PC-3 (cell line): ENCODE measurements around the gene C11orf24. TPM values are rescaled to one million over a fixed set of nuclear protein-coding genes. Genes with fewer than 3 reads are reported as not detected.
A peak's percentile ranks its signal among the peaks of the same experiment; 100 is the strongest.

ENCODE experiments used
- ATAC-seq: fragments of 200-7000 bp; cut with Tn5 transposase; 2 replicates; pipeline ENCODE4 v1.9.1; 2020; ENCODE audit warnings: mild to moderate bottlenecking, moderate library complexity
- BruUV-seq: library from RNA; stranded (reverse); fragments of 400-500 nt; replicated peaks from 2 replicates; lab custom pipeline; 2021; lab: Mats Ljungman, UMichigan
- CTCF ChIA-PET: fragments of 300-600 bp; sonication (Branson Sonifier 250); formaldehyde crosslinking; loops from one replicate; lab custom pipeline; 2022; ENCODE audit warnings: antibody characterized with exemption; lab: Charles Lee
- POLR2A ChIA-PET: fragments of 300-600 bp; sonication (Branson Sonifier 250); formaldehyde crosslinking; loops from one replicate; lab custom pipeline; 2022; ENCODE audit warnings: antibody characterized with exemption; ENCODE audit not compliant: unreplicated experiment; lab: Charles Lee
- DNase-seq: peaks from one replicate; pipeline ENCODE4 v3.0.0-alpha.2; 2015
- H2AFZ ChIP-seq: fragments of 300-600 bp; sonication (generic); 2 replicates; pipeline ENCODE4 v1.6.0; 2016; ENCODE audit warnings: antibody characterized with exemption, low read length
- H3F3A ChIP-seq: fragments of 300-600 bp; sonication (generic); one replicate; pipeline ENCODE4 v1.6.0; 2017; ENCODE audit warnings: antibody characterized with exemption, low read length, control low read depth, mild to moderate bottlenecking; ENCODE audit not compliant: unreplicated experiment
- H3K27ac ChIP-seq: fragments of 300-600 bp; sonication (generic); 2 replicates; pipeline ENCODE4 v1.5.1; 2016; ENCODE audit warnings: mild to moderate bottlenecking, low read length
- H3K27me3 ChIP-seq: fragments of 300-600 bp; sonication (generic); 2 replicates; pipeline ENCODE4 v1.6.1; 2016; ENCODE audit warnings: low read length, mixed read lengths
- H3K36me3 ChIP-seq: fragments of 300-600 bp; sonication (generic); 2 replicates; pipeline ENCODE4 v1.6.1; 2016; ENCODE audit warnings: low read depth, mixed run types, low read length, mixed read lengths
- H3K4me1 ChIP-seq: fragments of 300-600 bp; sonication (generic); 2 replicates; pipeline ENCODE4 v1.5.1; 2016; ENCODE audit warnings: low read length; ENCODE audit not compliant: insufficient read depth
- H3K4me2 ChIP-seq: fragments of 300-600 bp; sonication (generic); 2 replicates; pipeline ENCODE4 v1.6.0; 2016; ENCODE audit warnings: low read length
- H3K4me3 ChIP-seq: fragments of 300-600 bp; sonication (generic); 2 replicates; pipeline ENCODE4 v1.5.1; 2016; ENCODE audit warnings: mild to moderate bottlenecking, low read length, mixed read lengths
- H3K79me2 ChIP-seq: fragments of 300-600 bp; sonication (generic); 2 replicates; pipeline ENCODE4 v1.6.1; 2017; ENCODE audit warnings: low read length, mixed read lengths
- H3K9ac ChIP-seq: fragments of 300-600 bp; sonication (generic); 2 replicates; pipeline ENCODE4 v1.6.0; 2016; ENCODE audit warnings: mild to moderate bottlenecking, low read length
- H3K9me2 ChIP-seq: fragments of 300-600 bp; sonication (generic); replicated peaks from 2 replicates; pipeline ENCODE4 v1.6.1; 2016; ENCODE audit warnings: mixed run types, low read length, mixed read lengths
- H3K9me3 ChIP-seq: fragments of 300-600 bp; sonication (generic); 2 replicates; pipeline ENCODE4 v1.6.1; 2016; ENCODE audit warnings: low read length, mixed read lengths
- H4K20me1 ChIP-seq: fragments of 300-600 bp; sonication (generic); 2 replicates; pipeline ENCODE4 v1.6.1; 2016; ENCODE audit warnings: low read length, mixed read lengths
- EZH2phosphoT487 ChIP-seq: fragments of 300-600 bp; sonication (generic); IDR thresholded peaks from 2 replicates; pipeline ENCODE4 v1.6.1; 2018; ENCODE audit warnings: mild to moderate bottlenecking, antibody characterized with exemption, low read length, borderline replicate concordance
- intact Hi-C: fragments of 100-400 bp; cut with micrococcal nuclease; formaldehyde crosslinking; loops from 2 replicates; pipeline ENCODE4 v1.9.0; 2023
- total RNA-seq: library from RNA; depleted of rRNA; stranded (reverse); fragments of >200 nt; gene quantifications from 2 replicates; pipeline ENCODE4 v1.2.3, GENCODE V29; 2014; rRNA removed

The C11orf24 gene
- total RNA-seq, 1 experiment from 2014 or later: 75.9 TPM

DNA sequence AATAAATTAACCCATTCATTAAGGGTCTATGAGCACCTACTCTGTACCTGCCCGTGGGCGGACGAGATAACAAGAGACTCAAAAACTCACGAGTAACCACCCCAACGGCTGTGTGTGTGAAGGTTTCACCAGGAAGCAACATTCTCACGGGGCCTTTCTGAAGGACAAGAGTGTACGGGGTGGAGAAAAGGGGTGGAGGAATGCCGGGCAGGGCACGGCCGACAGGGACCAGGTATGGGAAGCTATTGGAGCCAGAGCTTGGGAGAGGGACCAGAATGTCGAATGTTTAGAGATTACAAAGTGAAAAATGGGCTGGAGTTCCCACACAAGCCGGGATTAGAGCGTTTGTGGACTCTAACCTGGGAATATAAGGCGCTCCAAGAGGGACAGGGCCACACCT is 60.2 kb downstream of the C11orf24 start:
- Histone ChIP-seq H3F3A (no peaks in the 10 kb centered on the region), H3K9me3 (no peaks in the 10 kb centered on the region), H3K36me3 (no peaks in the 10 kb centered on the region), H3K9ac (peak overlapping the region; percentile 65; the same call in 1 of the 2 replicates), H2AFZ (no peak overlapping the region), H3K4me3 (peak overlapping the region; percentile 83), H3K4me1 (peaks cover 16% of the 10 kb centered on the region), H3K9me2 (no peaks in the 10 kb centered on the region), H3K79me2 (peaks cover 59% of the 10 kb centered on the region), H3K4me2 (peak overlapping the region; percentile 81), H4K20me1 (peaks cover 41% of the 10 kb centered on the region), H3K27me3 (no peaks in the 10 kb centered on the region), H3K27ac (no peak overlapping the region)
- ATAC-seq: no peak
- no TSS peak for BruUV-seq
- DNase-seq: peak; percentile 37
- no peak for TF ChIP-seq EZH2phosphoT487
- intact Hi-C loops: loop anchor here (10.0 kb wide), 1 partner anchor 197 kb away; the partner anchor contains the start of gene ALDH3B1
- ChIA-PET CTCF (interaction anchor here (0.9 kb wide), 1 partner anchor 93 kb away, joined by 3 read pairs; no protein-coding TSS in a partner anchor), POLR2A (interaction anchor here (0.6 kb wide), 1 partner anchor 85 kb away, joined by 3 read pairs; no protein-coding TSS in a partner anchor)

Other genes with a start within 250 kb of the C11orf24 start
- gene NDUFS8, start 241.3 kb downstream of the C11orf24 start, total RNA-seq: 560 and 576 TPM in 2 replicates
- 183 and 203 TPM in 2 replicates for gene TCIRG1, start 232.9 kb downstream of the C11orf24 start, total RNA-seq
- 57.5 and 71.9 TPM in 2 replicates for gene CHKA, start 150.6 kb downstream of the C11orf24 start, total RNA-seq
- 17.5 and 19.0 TPM in 2 replicates for gene KMT5B, start 58.7 kb downstream of the C11orf24 start, total RNA-seq
- 64.3 and 83.5 TPM in 2 replicates for gene LRP5, start 40.6 kb upstream of the C11orf24 start, total RNA-seq
- 147 and 171 TPM in 2 replicates for gene PPP6R3, start 188.8 kb upstream of the C11orf24 start, total RNA-seq